DMS 273 (cell line): ENCODE measurements around the gene SLC6A19.

Experiments used
- DNase-seq: peaks from one replicate; lab custom pipeline; 2025; ENCODE audit not compliant: unreplicated experiment; lab: John Stamatoyannopoulos, UW

Gene SLC6A19

DNA sequence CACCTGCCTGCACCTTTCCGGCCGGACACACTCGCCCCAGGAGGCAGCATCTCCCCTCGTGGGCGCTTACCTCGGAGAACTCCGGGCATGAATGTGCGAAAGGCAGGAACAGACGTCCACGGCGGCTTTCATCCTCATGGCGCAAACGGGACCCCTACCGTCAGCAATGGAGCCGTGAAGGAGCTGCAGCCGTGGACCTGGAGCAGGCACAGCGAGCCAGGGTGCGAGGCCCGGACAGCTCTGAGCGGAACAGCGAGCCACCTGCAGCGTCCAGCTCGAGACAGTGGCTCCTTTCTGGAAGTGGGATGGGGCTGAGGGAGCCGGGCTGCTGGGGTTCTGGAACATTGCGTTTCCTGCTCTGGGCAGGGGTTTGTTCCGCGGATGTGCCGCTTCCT is 7.8 kb upstream of the SLC6A19 start:
- DNase-seq = no peak

DNA sequence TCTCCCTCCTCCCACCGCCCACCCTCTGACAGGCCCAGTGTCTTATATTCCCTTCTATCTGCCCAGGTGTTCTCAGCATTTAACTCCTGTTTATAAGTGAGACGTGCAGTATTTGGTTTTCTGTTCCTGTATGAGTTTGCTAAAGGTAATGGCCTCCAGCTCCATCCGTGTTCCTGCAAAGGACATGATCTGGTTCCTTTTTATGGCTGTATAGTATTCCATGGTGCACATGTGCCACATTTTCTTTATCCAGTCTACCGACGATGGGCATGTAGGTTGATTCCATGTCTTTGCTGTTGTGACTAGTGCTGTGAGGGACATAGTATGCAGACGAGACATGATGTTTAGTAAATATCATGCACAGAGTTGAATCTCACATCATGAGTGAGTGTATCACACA is 7.0 kb upstream of the SLC6A19 start:
- DNase-seq = no peak

DNA sequence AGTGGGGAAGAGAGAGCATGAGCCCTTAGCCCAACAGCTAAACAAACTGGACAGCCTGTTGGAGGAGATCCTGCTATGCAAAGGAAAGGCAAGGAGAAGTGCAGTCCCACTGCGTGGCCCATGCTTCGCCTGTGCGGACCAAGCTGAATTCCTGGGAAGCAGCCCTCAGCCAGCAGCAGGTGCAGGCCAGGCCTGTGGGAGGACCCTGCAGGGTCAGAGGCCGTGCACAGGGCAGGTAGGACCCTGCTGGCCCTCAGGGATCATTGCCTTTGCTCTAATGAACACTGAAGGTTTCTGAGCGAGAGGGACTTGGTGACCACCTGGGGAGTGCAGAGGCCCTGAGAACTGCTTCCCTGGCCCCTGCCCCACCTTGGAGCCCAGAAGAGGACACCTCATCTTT is 6.0 kb upstream of the SLC6A19 start:
- DNase-seq = no peak

DNA sequence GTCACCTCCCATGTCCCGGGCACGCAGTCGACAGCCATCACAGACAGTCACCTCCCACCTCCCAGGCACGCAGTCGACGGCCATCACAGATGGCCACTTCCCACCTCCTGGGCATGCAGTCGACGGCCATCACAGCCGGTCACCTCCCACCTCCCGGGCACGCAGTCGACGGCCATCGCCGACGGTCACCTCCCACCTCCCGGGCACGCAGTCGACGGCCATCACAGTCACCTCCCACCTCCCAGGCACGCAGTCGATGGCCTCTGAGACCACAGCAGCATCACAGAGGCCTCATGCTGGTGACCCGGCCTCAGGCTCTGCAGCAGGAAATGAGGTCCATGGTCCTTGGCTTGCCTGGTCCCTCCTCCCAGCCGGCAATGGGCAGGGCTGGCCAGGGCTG is 5.5 kb upstream of the SLC6A19 start:
- DNase-seq = no peak

DNA sequence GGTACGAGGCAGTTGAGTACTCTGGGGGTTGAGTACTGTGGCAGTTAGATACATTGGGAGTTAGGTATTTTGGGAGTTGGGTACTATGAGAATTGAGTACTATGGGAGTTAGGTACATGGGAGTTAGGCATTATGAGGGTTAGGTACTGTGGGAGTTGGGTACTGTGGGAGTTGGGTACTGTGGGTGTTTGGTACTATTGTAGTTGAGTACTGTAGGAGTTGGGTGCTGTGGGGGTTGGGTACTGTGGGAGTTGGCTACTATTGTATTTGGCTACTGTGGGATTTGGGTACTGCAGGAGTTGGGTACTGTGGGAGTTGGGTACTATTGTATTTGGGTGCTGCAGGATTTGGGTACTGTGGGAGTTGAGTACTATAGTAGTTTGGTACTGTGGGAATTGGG is 4.8 kb upstream of the SLC6A19 start:
- no peak for DNase-seq

DNA sequence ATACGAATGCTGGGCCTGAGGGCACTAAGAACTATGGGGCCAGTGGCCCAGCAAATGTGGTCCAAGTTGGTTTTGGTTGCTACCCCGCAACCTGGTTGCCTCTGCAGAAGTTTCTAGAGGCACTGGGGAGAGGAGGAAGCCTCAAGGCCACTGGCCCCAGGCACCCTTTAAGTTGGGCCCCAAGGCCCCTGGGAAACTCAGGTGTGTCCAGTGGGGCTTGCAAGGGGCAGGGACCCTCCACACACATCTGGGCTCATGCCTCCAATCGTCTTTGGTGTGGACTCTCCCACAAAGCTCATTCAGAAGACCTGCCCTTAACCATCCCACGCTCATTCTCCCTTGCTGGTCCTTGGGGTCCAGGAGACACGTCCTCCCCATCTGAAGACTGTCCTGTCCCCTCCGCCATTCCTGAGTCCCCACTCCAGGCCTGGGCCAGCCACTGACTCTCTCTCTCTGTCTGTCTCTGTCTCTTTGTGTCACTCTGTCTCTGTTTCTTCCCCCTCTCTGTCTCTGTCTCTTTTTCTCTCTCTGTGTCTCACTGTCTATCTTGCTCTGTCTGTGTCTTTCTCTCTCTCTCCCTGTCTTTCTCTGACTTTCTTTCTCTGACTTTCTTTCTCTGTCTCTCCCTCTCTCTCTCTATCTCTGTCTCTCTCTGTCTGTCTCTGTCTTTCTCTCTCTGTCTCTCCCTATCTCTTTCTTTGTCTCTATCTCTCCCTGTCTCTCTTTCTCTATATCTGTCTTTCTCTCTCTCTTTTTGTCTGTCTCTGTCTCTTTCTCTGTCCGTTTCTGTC is 3.3 kb upstream of the SLC6A19 start:
- DNase-seq = no peak

DNA sequence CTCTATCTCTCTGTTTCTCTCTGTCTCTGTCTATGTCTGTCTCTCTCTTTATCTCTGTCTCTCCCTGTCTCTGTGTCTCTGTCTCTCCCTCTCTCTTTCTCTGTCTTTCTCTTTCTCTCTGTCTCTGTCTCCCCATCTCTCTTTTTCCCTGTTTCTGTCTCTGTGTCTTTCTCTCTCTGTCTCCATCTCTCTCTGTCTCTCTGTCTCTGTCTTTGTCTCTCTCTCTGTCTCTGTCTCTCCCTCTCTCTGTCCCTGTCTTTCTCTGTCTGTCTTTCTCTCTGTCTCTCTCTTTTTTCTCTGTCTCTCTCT is 2.1 kb upstream of the SLC6A19 start:
- no peak for DNase-seq

DNA sequence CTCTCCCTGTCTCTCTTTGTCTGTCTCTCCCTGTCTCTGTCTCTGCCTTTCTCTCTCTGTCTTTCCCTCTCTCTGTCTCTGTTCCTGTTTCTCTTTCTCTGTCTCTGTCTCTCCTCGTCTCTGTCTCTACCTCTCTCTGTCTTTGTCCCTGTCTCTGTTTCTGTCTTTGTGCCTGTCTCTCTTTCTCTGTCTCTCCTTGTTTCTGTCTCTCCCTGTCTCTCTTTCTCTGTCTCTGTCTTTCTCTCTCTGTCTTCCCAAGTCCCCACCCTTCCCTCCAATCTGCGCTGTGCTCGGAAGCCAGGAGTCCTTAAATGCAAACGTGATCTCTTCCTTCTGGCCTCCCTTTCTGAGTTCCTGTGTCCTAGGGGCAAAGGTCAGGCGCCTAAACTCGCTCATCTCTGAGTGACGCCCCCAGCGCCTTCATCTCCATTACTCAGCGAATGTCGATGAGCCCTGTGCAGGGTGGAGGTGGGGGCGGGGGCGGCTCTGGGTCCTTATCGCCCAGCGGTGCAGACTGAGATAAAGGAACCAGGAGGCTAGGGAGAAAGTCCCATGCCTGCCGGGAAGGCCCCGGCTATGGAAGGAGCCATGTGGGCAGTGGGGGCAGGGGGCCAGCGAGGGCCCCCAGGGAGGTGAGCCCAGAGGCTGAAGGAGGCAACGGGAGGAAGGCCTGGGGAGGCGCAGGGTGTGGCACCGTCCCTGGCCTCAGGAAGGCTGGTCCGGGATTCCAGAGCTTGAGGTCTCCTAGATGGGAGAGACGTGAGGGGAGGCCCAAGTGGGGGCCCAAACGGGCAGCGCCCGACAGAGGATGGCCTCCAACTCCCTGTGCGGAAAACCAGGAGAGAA is 1.5 kb upstream of the SLC6A19 start:
- DNase-seq = no peak

DNA sequence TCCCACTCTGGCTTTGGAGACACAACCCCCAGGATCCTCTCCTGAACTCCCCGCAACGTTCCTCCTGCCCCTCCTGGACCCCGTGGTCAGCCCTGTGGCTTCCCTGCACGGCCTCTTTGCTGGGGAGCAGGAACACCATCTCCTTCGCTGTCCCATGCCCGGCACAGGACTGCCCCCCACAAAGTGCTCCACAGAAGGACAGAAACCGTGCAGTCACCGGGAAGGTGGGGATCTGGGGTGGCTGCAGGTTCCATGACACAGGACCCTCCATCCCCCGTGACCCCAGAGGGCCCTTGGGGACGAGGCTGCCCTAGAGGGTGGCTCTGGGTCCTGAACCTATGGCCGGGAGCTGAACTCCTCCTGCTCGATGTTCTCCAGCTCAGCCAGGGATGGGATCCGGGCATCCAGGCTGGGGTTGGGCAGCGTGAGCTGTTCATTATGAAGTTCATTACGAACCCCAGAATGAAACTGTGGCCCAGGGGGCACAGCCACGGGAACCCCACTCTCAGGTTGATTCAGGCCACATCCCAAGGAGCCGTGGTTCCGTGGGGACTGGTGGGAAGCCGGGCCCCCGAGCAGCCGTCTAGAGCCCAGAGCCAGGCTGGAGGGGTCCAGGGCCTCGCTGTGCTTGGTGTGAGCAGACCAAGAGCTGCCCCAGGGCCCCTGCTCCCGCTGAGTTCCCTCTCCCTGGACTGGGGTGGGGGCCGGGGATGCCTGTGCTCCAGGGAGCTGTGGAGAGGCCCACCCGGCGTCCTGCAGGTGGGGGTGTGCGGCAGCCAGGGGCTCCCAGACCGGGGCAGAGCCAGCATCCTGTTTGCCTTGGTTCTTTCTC is 684 bp upstream of the SLC6A19 start:
- no peak for DNase-seq

DNA sequence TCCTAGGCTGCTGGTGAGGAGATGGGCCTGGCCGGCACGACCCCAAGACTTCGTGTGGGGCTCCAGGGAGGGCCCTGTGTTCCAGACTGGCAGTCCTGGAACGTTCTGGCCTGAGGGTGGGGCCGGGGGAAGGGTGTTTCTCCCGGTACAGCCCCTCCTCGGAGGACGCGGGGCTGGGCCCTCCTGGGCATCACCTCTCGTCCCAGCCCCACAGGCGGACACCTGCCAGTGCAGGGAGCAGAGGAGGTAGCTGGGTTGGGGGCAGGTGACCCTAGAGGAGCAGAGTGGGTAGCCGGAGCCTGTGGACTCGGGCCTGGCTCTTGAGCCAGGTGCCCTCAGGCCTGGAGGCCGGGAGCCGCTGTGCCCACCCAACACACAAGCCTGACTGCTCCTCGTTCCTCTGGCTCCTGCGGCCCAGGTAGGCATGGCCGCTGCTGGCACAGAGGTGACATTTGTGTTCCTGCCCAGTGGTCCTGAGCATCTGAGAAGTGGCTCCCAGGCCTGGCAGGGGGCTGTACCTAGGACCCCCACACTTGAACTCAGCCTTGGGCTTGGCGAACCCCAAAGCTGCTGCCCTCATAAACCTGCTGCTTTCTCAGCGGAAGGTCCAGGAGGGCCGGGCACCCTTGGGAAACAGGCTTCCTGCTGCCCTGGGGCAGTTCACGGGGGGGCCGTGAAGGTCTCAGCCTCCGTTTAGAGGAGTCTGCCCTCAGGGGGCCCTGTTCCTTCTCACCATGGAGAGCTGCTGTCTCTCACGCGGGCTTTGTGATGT is 817 bp downstream of the SLC6A19 start:
- DNase-seq = no peak

DNA sequence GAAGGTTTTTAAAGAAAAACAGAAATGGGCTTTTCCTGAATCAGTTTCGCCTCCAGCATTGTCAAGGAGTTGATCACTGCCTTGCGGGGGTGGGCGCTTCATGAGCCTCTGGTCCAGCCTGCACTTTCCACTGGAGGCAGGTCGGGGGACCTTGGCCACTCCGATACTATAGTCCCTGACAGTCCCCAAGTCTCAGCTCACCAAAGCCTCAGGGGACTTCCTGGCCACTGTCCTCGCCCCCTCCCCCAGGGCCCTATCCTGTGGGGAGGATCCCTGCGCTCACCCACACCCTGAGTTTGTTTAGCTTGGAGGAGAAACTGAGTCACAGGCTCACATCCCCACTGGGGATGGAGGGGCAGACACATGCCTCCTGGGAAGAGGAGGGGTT is 1.4 kb downstream of the SLC6A19 start:
- DNase-seq = no peak

DNA sequence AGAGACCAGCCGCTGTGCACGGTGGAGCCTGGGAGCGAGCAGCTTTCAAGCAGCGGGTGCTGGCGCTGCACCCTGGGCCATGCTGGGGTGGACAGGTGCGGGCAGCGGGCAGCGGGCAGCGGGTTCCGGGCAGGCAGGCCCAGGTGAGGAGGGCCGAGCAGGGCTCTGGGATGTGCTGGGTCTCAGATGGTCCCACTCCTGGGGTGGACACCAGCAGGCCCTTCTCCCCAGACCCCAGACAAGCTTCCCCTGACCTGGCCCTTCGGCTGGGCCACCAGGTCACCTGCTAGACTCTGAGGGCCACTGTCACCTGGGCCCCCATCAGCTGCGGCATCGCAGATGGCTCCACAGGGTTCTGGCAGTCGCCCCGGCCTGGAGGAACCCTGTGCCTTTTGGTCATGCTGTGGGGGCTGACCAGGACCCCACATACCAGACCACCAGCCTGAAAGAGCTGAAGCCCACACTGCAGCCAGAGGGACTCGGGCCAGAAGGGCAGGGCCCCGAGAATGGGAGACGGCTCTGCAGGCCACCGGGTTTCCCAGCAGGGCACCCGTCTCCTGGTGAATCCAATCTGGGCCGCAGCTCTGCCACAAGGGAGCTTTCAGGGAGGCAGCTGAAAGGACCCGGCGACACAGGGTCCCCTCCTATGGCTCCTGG is 2.0 kb downstream of the SLC6A19 start:
- no peak for DNase-seq

DNA sequence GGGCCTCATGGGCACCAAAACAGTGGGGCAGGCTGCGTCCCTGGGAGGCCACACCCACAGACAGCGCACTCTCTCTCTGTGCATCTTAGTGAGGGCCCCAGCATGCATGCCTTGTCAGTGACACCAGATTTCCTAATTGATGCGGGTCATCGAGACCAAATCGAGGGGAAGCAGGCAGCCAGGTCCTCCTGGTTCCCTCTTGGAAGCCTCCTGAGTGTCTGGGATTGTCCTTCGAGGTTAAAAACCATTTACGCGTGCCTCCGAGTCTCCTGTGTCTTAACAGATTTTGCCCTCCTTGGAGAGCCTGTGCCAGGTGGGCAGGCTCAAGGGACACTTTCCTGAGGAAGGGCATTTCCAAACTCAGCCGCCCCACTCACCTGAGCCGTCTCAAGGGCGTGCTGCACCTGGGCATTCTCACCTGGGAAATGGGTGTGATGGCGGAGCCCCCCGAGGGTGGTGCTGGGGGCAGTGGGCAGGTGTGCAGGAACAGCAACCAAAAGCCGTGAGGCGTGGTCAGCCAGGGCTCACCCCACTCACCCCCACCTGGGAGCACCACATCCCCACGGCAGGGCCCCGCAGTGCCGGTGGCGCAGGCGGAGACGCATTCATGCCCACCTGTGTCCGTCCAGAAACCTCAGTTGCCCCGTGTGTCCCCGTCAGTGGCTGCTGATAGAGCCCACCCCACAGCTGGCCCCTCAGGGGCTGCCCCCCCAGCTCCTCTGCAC is 2.7 kb downstream of the SLC6A19 start:
- DNase-seq = no peak

DNA sequence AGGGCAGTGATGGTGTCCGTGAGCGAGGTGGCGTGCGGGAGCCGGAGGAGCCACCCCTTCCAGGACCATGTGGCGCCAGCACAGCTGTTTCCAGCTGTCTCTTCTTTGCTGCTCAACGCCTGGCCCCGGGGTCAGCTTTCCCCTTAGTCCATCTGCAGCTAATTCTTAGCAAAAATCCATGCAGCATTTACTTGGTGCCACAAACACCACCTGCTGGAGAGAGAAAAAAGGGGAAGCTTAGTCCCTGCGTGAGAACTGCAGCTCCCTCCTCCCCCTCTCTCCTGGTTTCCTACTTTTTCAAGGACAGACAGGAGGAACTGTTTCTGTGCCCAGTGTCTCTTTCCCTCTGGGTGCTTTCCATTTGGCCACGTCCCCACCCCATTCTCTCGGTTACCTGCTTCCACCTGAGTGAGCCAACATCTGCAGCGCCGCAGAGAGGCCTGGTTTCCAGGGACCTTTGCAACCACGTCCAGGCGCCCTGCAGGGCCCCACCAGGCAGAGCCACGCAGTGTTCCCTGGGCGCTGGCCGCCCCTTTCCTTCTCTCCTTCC is 3.4 kb downstream of the SLC6A19 start:
- DNase-seq = peak; percentile 73

DNA sequence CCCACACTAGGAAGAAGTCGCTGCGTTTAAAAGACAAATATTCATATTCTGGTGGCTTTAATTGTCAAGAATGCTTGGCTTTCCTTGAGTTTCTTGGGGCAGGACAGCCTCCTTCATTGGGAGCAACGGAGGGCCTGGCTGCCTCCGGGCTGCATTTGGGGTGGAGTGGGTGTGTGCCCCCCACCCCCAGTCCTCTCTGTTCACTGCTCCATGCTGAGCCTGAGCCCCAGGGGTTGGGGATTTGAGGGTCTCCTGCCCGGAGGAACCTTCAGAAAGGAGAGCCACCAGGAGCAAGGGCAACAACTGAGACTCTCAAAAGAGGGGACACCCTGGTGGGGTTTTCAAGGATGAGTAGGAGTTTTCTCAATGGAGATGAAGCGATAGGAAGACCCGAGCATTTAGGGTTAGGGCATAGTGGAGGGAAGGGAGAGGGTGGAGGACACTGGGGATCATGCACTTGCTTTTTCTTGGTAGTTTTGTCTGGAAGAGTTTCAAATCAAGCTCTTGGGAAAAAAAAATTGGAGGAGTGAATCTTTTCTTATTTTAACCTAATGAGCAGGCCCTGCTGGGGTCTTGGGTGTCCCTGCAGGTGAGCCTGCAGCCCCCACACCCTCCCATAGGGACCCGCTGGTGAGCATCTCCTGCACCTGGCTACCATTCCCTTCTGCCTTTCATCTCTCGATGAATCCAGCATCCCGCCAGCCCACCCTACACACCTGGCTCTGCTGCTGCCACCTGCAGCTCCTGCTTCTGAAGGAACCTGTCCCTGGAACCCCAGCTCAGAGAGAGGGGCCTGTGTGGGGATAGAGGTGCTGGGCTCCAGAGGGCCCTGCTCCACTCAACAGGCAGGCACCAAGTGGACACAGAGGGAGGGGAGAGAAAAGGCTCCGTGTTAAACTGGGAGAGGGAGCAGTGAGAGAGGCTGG is 4.1 kb downstream of the SLC6A19 start:
- DNase-seq = no peak

DNA sequence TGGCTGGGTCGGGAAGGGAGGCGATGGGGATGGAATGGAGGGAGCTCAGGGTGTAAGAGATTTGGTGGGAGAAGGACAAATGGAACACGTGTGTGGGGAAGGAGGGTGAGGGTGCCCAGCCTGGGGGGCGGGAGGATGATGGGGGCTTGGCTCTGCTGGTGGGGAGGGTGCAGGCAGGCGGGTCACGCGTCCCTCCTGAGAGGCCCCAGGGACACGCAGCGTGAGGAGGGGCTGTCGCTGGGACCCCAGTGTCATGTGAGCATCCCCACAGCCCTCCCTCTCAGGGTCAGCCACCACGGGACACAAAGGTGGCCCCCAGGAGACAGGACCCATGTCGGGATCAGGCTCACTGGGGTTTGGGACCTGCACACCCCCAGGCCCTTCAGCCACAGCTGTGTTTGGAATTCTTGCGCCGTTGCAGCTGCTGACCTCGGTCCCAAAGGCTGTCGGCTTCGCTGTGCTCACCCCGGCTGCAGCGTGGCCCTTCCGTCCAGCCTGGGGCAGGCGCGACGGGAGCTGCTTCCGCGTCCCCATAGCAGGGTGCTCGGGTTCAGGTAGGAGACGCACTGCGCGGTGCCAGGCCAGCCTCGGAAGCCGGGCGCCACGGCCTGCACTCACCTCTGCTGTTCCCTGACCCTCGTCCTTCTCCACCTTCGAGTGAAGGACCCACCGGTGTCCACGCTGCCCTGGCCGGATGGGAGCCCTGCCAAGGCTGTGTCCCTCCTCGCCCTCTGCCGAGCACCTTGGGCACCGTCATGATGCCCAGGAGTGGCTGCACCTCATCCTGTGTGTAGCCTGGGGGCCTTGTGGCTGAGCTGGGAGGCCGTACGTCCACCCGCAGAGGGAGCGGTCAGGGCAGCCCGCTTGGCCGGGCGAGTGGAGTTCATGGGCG is 5.4 kb downstream of the SLC6A19 start:
- DNase-seq = no peak

DNA sequence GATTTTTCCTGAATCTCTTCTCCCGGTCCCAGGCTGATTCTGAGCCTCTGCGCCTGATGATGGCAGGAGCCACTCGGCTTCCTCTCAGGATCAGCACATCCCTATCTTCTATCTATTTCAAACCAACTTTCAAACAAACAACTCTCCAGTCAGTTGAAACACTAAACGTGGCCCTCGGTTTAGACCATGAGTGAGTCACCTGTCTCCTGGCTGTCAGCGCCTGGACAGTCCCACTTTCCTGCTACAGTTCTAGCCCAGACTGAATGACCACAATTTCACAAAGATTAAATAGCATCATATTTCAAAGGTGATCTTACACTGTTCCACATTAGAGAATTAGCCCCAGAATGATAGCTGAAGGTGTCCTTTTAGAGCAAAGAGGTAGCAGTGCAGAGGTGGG is 6.2 kb downstream of the SLC6A19 start:
- DNase-seq = no peak
